Glomerular visceral epithelial cell (primary cell): ENCODE data around the gene CISH.

ENCODE experiments used
- DNase-seq: peaks from one replicate; pipeline ENCODE4 v3.0.0-alpha.2; 2016; ENCODE audit errors: extremely low spot score

CISH gene

GRCh38 chr3:50572158-50572557, 39.4 kb downstream of the CISH start:
- peak; percentile 69 for DNase-seq

- DNase-seq, result no peak
Observed at GRCh38 chr3:50571486-50571885, 40.1 kb downstream of the CISH start.

- no peak for DNase-seq
Observed at GRCh38 chr3:50570508-50571279, 40.9 kb downstream of the CISH start.

- DNase-seq, result peak; percentile 94
Observed at GRCh38 chr3:50568947-50569749, 42.4 kb downstream of the CISH start, which contains the start of gene HEMK1. Gene HEMK1, plus strand, starts transcription at chr3:50569522. Its CDS starts 1,583 bp downstream, at chr3:50571105.

DNA sequence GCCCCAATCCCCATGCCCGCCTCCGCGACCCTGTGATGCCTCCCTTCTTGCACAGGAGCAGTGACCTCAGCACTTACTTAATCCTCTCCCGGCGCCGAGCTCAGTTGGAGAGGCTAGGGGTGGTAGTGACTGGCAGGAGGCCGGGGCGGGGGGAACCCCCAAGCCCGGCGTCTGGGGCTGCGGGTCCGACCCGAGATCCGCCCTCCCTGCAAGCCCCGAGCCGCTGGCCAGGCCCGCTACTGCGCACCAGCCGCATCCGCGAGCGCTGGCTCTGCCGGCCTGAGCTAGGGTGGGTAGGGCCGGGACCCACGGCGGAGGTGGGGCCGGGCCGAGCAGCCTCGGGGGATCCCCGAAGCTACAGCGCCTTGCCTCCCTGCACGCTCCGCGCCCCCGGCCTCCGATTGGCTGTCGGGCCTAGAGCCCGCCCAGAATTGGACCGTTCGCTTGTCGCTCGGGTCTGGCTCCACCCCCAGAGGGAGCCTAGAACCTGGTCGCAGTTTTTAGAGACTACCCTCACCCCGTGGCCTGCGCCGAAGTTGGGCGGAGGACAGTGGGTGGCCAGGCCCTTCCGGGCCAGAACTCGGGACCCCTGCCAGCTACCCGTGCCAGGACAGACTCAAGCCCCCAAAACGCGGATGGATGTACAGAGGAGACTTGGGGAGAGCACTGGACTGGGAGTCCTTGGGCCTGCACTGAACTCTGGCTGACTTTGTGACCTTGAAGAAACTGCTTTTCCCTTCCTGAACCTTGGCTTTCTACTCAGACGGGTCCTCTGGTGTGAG, 44.0 kb downstream of the CISH start, which contains the start of gene C3orf18:
TSS of gene C3orf18 (minus strand) at position 362 of the 782 bp plus-strand sequence. CDS start 2,048 bp downstream, outside the sequence.
- peak; percentile 87 for DNase-seq

DNA sequence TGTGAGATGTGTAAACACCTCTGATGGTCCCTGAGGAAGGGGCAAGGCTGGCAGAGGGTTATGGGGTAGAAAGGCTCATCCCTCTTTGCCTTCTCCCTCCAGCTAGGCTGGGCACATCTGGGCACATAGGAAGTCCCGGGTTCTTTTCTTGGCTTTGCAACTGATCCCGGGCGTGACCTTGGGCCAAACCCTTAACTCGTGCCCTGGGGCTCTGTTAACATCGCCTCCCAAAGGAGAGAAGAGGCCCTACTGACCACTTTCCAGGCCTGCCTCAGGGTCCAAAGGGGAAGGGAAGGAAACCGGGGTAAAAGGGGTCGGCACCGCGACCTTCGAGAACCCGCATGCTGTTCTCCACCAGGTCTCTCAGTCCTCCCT, 44.6 kb downstream of the CISH start:
- no peak for DNase-seq

DNA sequence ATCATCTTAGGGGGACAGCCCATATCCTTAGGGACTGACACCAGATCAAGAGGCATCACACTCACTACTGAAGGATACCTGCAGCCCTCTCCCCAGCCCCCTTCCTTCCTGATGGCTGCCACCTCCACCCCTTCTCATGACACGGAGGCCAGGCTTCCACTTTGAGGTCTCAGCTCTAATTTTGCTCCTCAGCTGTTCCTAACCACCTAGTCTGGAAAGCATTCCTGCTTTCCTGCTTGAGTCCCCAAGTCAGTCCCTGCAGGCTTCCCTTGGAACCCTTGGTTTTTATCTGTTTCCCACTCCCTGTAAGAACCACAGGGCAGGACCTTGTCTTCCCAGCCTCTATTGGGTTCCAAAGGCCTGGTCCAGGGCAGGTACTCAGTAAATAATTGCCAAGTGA, 47.3 kb downstream of the CISH start:
- DNase-seq, result no peak

DNA sequence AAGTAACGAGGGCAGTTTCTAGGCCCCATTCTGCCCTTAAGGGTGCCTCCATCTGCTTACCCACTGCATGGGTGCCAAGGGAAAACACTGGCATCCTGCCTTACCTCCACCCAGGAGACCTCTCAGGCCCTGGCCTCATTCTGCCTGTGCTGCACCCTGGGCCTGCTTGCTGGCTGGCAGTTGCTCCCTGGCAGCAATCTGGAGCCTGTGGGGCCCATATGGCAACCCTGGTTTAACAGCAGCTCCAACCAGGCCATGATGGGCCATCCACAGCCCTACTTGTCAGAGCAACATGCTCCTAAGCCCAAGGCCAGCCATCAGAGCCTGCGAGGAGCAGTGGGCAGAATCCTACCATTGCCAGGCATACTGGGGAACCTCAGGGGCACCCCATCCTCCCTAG, 47.7 kb downstream of the CISH start:
- no peak for DNase-seq

GRCh38 chr3:50562861-50563260, 48.7 kb downstream of the CISH start:
- peak; percentile 55 for DNase-seq

DNA sequence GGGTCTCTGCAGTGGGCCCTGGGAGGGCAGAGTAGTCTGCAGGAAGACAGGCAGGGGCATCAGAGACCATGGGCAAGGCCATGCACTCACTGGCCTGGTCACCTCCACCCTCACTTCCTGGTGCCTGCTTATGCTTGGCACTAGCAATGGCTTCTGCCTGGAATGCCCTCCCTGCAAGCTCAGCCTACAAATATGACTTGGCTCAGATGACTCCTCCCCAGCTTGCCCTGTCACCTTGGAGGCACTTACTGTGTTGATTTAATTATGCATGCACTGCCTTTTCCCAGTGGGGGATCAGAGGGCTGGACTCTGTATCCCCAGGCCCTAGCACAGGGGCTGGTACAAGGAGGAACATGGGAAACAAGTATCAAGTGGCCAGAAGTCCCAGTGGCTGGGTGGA, 51.9 kb downstream of the CISH start:
- DNase-seq, result no peak

GRCh38 chr3:50557915-50558314, 53.7 kb downstream of the CISH start:
- DNase-seq, result no peak

- DNase-seq, result no peak
Observed at GRCh38 chr3:50557106-50557505, 54.5 kb downstream of the CISH start.
